HT-29 (cell line): ENCODE results near the gene KIF21B. TPM values are rescaled to one million over a fixed set of nuclear protein-coding genes. Genes with fewer than 3 reads are reported as not detected.

Experiments used
- DNase-seq: peaks from one replicate; pipeline ENCODE4 v3.0.0-alpha.2; 2015; ENCODE audit warnings: low spot score
- total RNA-seq: library from RNA; depleted of rRNA; stranded (reverse); fragments of >200 nt; shearing (Covaris generic); gene quantifications from 2 replicates; pipeline ENCODE4 v1.2.3, GENCODE V29; 2014

KIF21B gene
- total RNA-seq, 1 experiment from 2014 or later: 4.8 TPM

- peak; percentile 62 for DNase-seq
Observed at GRCh38 chr1:201019321-201019977, 4.1 kb downstream of the KIF21B start.

GRCh38 chr1:201017828-201018163 is 5.7 kb downstream of the KIF21B start:
- DNase-seq: no peak

- DNase-seq: no peak
Observed at GRCh38 chr1:201016943-201017827, 6.3 kb downstream of the KIF21B start.

- peak; percentile 74 for DNase-seq
Observed at GRCh38 chr1:201016211-201016651, 7.3 kb downstream of the KIF21B start.

- DNase-seq: peak; percentile 25
Observed at GRCh38 chr1:201015551-201016091, 7.9 kb downstream of the KIF21B start.

- no peak for DNase-seq
Observed at GRCh38 chr1:201014816-201015200, 8.7 kb downstream of the KIF21B start.

- DNase-seq: no peak
Observed at GRCh38 chr1:201013991-201014815, 9.3 kb downstream of the KIF21B start.

- DNase-seq: no peak
Observed at GRCh38 chr1:201013031-201013485, 10.5 kb downstream of the KIF21B start.

GRCh38 chr1:201011616-201012015 is 11.9 kb downstream of the KIF21B start:
- DNase-seq: no peak

- no peak for DNase-seq
Observed at GRCh38 chr1:201009962-201010645, 13.4 kb downstream of the KIF21B start.

GRCh38 chr1:201008666-201009360 is 14.7 kb downstream of the KIF21B start:
- no peak for DNase-seq

GRCh38 chr1:201007481-201007880 is 16.0 kb downstream of the KIF21B start:
- no peak for DNase-seq

GRCh38 chr1:201006450-201006849 is 17.1 kb downstream of the KIF21B start:
- DNase-seq: peak; percentile 51

GRCh38 chr1:201004732-201005131 is 18.8 kb downstream of the KIF21B start:
- DNase-seq: no peak

- no peak for DNase-seq
Observed at GRCh38 chr1:201004154-201004553, 19.4 kb downstream of the KIF21B start.

GRCh38 chr1:201002510-201002909 is 21.0 kb downstream of the KIF21B start:
- DNase-seq: no peak

- no peak for DNase-seq
Observed at GRCh38 chr1:201001962-201002361, 21.6 kb downstream of the KIF21B start.

- DNase-seq: no peak
Observed at GRCh38 chr1:201000391-201000790, 23.1 kb downstream of the KIF21B start.

- no peak for DNase-seq
Observed at GRCh38 chr1:200999667-201000066, 23.8 kb downstream of the KIF21B start.

GRCh38 chr1:200998323-200998722 is 25.2 kb downstream of the KIF21B start:
- DNase-seq: no peak
